Measurements from ENCODE around the gene HMGCS1.
"Not testable (repeated sequence)": the region's sequence is repeated elsewhere in the genome, so short reads cannot be mapped to it uniquely, and the experiment has no call there.

GRCh38 chr5:43262269-43262668 is 50.9 kb downstream of the HMGCS1 start:
- not testable (repeated sequence) for TF ChIP-seq CTCF (IDR thresholded peaks at IDR 0.05; ENCODE audit: borderline replicate concordance, extremely low read depth, low read length, poor library complexity, severe bottlenecking); EZH2 (IDR thresholded peaks at IDR 0.05; ENCODE audit: borderline replicate concordance, low read depth, low read length, severe bottlenecking)

Measured in DND-41 (cell line).